ENCODE results near the gene S100A13.
A peak's percentile ranks its signal among the peaks of the same experiment; 100 is the strongest.

The S100A13 gene

DNA sequence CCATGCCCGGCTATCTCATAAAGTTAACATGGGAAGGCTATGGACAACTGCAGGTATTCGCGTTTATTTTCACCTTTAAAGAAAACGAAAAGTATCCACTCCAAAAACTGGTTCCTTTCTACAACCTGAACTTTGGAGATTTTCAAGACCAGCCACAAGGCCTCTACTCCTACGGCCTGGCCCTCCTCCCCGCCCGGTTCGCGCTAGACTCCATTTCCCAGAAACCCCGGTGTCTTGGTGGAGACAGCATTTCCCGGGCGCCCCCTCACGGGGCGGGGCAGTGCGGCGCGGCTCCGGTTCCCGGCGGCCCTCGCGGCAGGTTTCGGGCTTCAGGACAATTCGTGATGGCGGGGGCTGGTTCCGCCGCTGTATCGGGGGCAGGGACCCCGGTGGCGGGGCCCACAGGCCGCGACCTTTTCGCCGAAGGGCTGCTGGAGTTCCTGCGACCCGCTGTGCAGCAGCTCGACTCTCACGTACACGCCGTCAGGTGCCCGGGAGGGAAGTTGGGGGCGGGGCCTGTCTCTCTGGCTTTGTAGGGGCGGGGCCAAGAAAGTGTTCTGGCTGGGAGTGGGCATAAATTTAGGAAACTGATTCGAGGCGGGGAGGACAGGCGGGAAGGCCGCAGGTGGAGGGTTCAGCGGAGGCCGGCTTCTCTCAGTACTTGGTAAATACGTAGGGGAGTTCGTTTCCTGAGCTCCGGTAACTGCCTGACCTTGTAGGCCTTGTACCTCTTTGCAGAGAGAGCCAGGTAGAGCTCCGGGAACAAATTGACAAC lies 31.3 kb upstream of the S100A13 start, which contains the start of gene SNAPIN:
Gene SNAPIN, plus strand, starts transcription at position 304 of the 775 bp plus-strand sequence. Its CDS starts 41 bp downstream, at position 345.
- CTCF ChIA-PET, result interaction anchor here (1.0 to 1.3 kb wide), 6 partner anchors 8 to 87 kb away, joined by 3 to 4 read pairs (median 3); no protein-coding TSS in a partner anchor
- POLR2A ChIA-PET, result interaction anchor here (1.5 to 1.9 kb wide), 2 partner anchors 12 to 25 kb away, joined by 4 to 7 read pairs; partner anchors contain the start of genes CHTOP and ILF2
- DNase-seq (ENCODE audit: extremely low spot score), result peak; percentile 93
- TF ChIP-seq, protein P1, sequence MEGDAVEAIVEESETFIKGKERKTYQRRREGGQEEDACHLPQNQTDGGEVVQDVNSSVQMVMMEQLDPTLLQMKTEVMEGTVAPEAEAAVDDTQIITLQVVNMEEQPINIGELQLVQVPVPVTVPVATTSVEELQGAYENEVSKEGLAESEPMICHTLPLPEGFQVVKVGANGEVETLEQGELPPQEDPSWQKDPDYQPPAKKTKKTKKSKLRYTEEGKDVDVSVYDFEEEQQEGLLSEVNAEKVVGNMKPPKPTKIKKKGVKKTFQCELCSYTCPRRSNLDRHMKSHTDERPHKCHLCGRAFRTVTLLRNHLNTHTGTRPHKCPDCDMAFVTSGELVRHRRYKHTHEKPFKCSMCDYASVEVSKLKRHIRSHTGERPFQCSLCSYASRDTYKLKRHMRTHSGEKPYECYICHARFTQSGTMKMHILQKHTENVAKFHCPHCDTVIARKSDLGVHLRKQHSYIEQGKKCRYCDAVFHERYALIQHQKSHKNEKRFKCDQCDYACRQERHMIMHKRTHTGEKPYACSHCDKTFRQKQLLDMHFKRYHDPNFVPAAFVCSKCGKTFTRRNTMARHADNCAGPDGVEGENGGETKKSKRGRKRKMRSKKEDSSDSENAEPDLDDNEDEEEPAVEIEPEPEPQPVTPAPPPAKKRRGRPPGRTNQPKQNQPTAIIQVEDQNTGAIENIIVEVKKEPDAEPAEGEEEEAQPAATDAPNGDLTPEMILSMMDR (IDR thresholded peaks at IDR 0.05; ENCODE audit: control extremely low read depth, extremely low read depth, low read depth, missing control alignments), result no peak

DNA sequence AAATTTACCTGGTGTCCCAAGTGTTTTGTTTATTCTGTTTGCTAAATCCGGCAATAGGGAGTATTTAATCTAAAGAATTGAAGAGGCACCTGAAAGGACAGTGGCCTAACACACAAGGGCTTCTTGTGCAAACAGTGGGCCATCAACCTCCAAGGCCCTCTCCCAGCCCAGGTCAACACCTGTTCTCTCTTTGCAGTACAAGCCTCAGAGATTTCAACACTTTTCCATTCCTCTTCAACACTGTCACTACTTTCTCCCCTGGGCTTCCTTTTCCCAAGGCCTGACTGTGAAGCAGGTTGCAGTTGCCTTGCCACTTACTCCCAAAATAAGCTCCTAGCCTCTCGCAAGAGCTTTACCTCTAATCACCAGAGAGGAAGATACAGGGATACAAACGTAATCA lies 28.0 kb upstream of the S100A13 start:
- no peak for DNase-seq (ENCODE audit: extremely low spot score)
- POLR2A ChIA-PET, result no interaction called here
- TF ChIP-seq, protein P1 (IDR thresholded peaks at IDR 0.05; ENCODE audit: control extremely low read depth, extremely low read depth, low read depth, missing control alignments), result no peak
- CTCF ChIA-PET, result interaction anchor here (0.9 kb wide), 1 partner anchor 21 kb away, joined by 4 read pairs; the partner anchor contains the start of gene CHTOP

DNA sequence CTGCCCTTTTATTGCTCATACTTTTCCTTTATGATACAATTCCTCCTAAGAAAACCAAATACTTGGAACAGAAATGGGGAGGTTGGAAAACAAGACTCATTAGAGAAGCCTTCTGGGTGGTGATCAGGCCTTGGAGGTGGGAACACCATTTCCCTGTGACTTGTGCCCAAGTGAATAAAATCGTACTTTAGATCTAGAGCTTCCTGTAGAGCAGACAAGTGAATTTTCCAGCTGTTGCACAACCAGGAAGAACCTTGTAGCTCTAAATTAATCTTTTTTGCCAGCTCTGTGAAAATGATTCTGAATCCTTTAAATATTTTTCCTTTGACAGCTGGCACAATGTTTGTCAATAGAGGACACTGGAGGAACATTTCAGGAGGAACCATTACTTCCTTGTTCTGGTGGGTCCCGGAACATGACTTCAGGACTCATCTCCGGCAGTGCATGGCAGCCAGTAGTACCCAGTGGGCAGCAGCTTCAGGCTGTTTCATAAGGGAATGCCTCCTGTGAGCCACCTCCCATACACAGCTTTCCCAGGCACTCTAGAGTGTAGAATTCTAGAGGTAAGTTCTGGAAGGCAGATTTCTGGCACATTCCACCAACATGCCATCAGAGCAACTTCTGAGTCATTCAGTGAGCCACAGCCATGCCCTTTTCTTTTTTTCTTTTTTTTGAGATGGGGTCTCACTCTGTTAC lies 25.6 kb upstream of the S100A13 start:
- POLR2A ChIA-PET, result interaction anchor here (1.0 to 2.4 kb wide), 2 partner anchors 9 to 19 kb away, joined by 6 to 9 read pairs; partner anchors contain the start of gene CHTOP
- CTCF ChIA-PET, result interaction anchor here (0.9 to 2.0 kb wide), 5 partner anchors 9 to 15 kb away, joined by 3 to 8 read pairs (median 3); no protein-coding TSS in a partner anchor
- TF ChIP-seq, protein P1 (IDR thresholded peaks at IDR 0.05; ENCODE audit: control extremely low read depth, extremely low read depth, low read depth, missing control alignments), result no peak
- no peak for DNase-seq (ENCODE audit: extremely low spot score)

DNA sequence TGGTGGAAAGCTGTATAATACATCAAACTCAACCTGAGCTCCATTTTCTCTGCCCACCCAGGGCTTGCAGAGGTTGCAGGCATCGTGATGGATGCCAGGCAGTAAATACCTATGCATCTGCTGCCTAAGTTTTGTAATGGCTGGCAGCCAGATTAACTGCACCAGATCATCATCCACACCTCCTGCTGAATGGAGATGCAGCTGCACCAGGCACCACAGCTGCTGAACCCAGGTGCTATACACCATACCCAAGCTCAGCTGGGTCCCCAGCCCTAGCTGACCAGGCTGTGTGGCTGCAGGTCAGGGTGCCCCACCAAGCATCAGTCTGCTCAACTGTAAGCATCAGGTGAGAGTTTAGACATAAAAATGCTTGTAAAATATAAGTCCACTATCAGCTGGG lies 24.5 kb upstream of the S100A13 start:
- ChIA-PET POLR2A (interaction anchor here (0.6 to 2.4 kb wide), 6 partner anchors 10 to 577 kb away, joined by 3 to 9 read pairs (median 4); partner anchors contain the start of gene CHTOP), CTCF (interaction anchor here (1.3 to 2.0 kb wide), 3 partner anchors 8 to 13 kb away, joined by 3 to 8 read pairs (median 4); no protein-coding TSS in a partner anchor)
- TF ChIP-seq, protein P1 (IDR thresholded peaks at IDR 0.05; ENCODE audit: control extremely low read depth, extremely low read depth, low read depth, missing control alignments), result no peak
- DNase-seq (ENCODE audit: extremely low spot score), result no peak

DNA sequence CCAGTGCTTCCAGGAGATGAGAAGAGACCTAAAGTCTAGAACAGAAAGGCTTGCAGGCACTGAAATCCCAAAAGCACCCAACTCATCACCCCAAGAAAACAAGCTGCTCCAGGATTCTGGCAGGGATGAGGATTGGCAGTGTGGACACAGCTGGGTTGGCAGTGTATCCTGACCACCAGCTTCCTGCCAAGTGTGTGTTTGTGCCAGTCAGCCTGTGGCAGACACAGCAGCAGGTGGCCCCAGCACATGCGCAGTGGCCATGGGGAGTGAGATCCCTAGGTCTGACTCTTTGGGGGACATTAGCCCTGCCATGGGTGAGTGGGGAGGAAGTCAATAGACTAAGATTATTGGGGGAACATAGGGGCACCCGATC lies 22.5 kb upstream of the S100A13 start:
- TF ChIP-seq, protein P1 (IDR thresholded peaks at IDR 0.05; ENCODE audit: control extremely low read depth, extremely low read depth, low read depth, missing control alignments), result no peak
- ChIA-PET POLR2A (interaction anchor here (0.5 to 1.7 kb wide), 2 partner anchors 16 to 342 kb away, joined by 5 to 9 read pairs; partner anchors contain the start of gene CHTOP), CTCF (interaction anchor here (1.1 to 1.6 kb wide), 3 partner anchors 14 to 77 kb away, joined by 3 to 5 read pairs (median 3); no protein-coding TSS in a partner anchor)
- DNase-seq (ENCODE audit: extremely low spot score), result no peak
